ENCODE results near the gene DYNC1H1.
"Not testable (repeated sequence)": the region's sequence is repeated elsewhere in the genome, so short reads cannot be mapped to it uniquely, and the experiment has no call there.

Gene DYNC1H1

GRCh38 chr14:102074415-102074964 lies 110.1 kb downstream of the DYNC1H1 start:
- no peak for FAIRE-seq

GRCh38 chr14:102075155-102075554 lies 110.8 kb downstream of the DYNC1H1 start:
- no peak for FAIRE-seq

GRCh38 chr14:102077382-102077709 lies 113.0 kb downstream of the DYNC1H1 start:
- FAIRE-seq: no peak

- FAIRE-seq: not testable (repeated sequence)
Observed at GRCh38 chr14:102078361-102078791, 114.0 kb downstream of the DYNC1H1 start.

- FAIRE-seq: no peak
Observed at GRCh38 chr14:102078831-102079699, 114.7 kb downstream of the DYNC1H1 start.

DNA sequence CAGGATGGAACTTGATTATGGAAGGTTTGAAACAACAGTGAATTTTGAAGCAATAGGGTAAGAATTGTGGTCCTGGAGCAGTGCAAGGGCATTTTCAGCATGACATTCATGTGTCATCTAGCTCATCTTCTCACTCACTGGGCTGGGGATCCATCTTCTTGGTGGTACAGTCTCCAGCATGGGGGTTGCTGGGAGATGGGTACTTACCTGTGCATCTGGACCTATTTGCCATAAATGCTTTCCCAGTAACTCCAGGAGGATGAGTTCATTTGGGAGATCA lies 115.3 kb downstream of the DYNC1H1 start:
- FAIRE-seq: no peak

- no peak for FAIRE-seq
Observed at GRCh38 chr14:102080183-102081080, 116.1 kb downstream of the DYNC1H1 start.

DNA sequence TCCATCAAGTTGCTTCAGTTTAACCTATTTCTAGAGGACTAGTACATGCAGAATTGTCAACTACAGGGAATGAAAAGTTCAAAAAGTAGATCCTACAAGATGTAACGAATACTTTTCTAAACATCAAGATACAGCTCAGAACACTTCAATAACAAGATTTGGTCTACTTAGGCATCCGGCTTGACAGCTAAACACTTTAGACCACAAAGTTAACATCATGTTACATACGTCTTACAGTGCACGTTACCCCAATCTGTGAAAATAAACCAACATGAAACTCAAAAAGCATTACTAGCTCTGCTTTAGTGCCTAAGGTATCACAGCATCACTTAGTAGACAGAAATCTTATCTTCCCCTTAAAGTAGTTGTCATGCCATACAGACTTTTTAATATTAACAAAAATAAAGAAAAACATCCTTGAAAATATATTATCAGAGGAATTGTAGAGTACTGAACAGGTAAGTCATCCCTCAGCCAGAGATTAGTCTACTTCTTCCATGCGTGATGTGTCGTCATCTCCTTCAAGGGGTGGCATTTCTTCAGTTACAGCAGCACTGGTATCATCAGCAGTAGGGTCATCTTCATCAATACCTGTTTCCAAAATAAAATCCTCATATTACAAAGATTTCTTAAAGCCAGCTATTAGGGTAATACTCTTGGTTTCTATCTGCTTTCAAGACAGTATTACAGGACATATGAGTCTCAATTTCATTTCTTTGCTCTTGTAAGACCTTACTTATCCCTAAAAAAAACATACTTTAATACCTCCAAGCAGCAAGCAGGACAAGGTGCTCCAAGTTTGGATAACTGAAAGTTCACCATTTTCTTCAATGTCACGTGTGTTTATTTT lies 117.1 kb downstream of the DYNC1H1 start:
- FAIRE-seq: no peak

DNA sequence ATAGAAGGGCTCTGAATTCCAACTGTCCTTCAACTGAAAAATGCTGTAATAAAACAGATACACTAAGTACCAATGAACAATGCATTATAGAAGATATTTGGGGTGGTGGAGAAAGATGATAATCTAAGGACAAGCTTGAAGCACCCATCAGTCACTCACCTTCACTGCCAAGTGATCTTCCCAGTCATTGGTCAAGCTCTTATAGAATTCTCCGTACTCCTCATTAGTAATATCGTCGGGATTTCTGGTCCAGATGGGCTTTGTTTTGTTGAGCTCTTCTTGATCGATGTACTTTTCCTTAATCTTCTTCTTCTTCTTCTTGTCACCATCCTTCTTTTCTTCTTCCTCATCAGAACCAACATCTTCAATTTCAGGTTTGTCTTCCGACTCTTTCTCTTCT lies 120.1 kb downstream of the DYNC1H1 start:
- FAIRE-seq: not testable (repeated sequence)

GRCh38 chr14:102084931-102085330 lies 120.6 kb downstream of the DYNC1H1 start:
- no peak for FAIRE-seq

DNA sequence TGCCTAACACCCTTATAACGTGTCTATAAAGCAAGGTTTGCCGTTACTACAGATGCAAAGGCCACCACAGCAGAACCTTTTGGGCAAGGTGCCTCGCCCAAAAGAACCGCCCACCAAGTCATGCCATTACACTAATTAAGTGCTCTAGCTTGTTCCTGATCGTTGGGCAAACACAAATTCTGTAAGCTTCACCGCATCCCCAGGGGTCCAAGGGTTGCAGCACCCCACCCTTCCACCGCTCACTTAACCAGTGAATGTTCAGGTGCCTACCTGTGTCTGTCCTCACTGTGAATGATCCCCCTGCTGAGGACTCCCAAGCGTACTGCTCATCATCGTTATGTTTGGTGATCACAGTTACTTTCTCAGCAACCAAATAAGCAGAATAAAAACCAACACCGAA lies 121.1 kb downstream of the DYNC1H1 start:
- no peak for FAIRE-seq

DNA sequence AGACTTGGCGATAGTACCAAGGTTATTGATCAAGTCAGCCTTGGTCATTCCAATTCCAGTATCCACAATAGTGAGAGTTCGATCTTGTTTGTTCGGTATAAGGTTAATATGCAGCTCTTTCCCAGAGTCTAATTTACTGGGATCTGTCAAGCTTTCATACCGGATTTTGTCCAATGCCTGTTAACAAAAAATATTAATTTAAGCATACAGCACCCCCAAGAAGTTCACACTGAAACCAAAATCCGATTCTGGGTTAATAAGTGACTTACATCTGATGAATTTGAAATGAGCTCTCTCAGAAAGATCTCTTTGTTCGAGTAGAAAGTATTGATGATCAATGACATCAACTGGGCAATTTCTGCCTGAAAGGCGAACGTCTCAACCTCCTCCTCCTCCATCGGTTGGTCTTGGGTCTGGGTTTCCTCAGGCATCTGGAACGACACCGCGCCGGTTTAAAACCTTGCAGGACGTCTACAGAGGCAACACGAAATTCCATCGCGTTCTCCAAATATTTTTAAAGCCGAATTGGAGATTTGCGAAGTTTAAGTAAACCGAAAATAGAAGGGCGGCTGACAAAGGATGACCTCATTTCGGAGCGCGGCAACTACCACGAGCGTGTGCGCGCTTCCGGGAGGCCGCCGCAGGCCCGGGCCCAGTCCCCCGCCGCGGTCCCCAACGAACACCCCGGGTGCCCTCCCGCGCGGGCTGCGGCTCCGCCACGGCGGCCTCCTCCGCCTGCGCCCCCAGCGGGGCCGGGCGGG lies 121.8 kb downstream of the DYNC1H1 start:
- FAIRE-seq: no peak

GRCh38 chr14:102086709-102086971 lies 122.3 kb downstream of the DYNC1H1 start:
- no peak for FAIRE-seq

GRCh38 chr14:102086972-102087761 lies 122.8 kb downstream of the DYNC1H1 start, which contains the start of gene HSP90AA1:
HSP90AA1 (minus strand) TSS chr14:102087044; CDS start chr14:102086378, 666 bp downstream.
- FAIRE-seq: no peak

GRCh38 chr14:102087762-102088011 lies 123.3 kb downstream of the DYNC1H1 start:
- FAIRE-seq: no peak

- FAIRE-seq: no peak
Observed at GRCh38 chr14:102088012-102088792, 123.8 kb downstream of the DYNC1H1 start.

DNA sequence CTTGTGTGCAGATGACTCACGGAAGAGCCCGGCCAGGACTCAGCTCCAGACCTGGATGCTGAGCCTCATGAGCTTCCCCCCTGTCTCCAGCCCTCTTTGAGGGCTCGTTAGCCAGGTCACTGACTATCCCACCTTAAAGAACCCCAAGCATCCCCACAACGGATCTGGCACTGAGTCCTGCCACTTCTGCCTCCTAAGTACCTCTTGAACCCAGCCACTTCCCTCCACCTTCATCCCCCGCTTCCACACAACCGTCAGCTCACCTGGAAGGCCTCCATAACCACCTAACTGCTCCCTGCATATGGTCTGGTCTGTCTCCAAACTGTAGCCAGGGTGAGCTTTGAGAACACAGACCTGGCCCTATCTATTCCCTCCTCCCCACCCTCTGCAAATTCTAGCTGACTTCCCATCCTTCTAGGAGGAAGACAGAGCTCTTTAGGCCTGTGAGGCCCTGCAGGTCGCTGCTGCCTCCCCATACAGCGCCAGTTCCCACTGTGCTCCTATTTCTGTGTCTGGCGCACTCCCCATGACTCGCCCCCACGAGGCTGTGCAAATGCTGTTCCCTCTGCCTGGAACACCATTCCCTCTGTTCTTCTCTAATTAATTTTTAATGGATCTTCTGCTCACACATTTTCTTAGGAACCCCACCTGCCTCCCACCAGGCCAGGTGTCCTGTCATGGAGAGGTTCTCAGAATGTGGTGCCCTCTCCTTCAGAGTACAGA lies 125.4 kb downstream of the DYNC1H1 start:
- no peak for FAIRE-seq

- no peak for FAIRE-seq
Observed at GRCh38 chr14:102090713-102091112, 126.3 kb downstream of the DYNC1H1 start.

DNA sequence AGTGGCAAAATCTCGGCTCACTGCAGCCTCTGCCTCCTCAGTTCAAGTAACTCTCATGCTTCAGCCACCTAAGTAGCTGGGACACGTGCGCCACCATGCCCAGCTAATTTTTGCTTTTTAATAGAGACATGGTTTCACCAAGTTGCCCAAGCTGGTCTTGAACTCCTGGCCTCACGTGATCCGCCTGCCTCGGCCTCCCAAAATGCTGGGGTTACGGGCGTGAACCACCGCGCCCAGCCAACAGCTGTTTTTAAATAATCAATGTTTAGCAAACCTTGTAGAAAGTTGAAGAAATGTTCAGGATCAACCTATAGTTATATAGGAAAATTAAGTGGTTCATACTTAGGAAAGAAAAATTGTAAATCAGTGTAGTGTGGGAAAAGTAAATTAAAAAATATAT lies 128.4 kb downstream of the DYNC1H1 start:
- no peak for FAIRE-seq

DNA sequence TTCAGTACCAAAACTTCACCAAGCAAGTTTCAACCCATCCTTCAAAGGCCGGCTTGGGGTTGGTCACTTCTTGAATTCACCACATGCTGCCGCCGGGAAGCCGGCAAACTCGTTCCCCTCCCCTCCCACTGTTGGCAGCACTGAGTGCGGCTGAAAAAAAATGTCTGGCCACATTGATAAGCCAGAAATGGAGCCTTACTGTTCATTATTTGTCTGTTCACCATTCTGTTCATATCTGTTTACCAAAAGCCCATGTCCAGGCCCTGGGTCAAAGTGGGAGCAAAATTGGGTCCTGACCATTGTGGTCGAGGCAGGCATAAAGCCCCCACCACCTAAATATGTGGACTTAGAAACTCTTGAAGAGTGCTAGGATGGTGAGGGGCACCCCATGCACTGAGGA lies 129.7 kb downstream of the DYNC1H1 start:
- no peak for FAIRE-seq

Data from endometrium (tissue), 2 donors.